GM10248 (cell line): ENCODE data around the gene PSME3IP1.

Experiments used
- CTCF ChIA-PET: fragments of 300-600 bp; sonication (Branson Sonifier 250); formaldehyde crosslinking; extraction: SDS; loops from one replicate; lab custom pipeline; 2021; ENCODE audit warnings: antibody characterized with exemption; lab: Yijun Ruan, JAX
- POLR2A ChIA-PET: fragments of 350-650 bp; sonication (Branson Sonifier 250); formaldehyde crosslinking; extraction: SDS; loops from one replicate; lab custom pipeline; 2020; ENCODE audit warnings: antibody characterized with exemption; lab: Yijun Ruan, JAX
- DNase-seq: peaks from one replicate; pipeline ENCODE4 v3.0.0; 2012; ENCODE audit errors: extremely low spot score
- TF ChIP-seq, protein P1 (sequence below): IDR thresholded peaks from 2 replicates; pipeline ENCODE4 v1.5.1; 2012; ENCODE audit warnings: mild to moderate bottlenecking, low read depth; ENCODE audit errors: extremely low read depth, missing control alignments, control extremely low read depth

PSME3IP1 gene

GRCh38 chr16:57216968-57217367 lies 31.1 kb upstream of the PSME3IP1 start:
- TF ChIP-seq, protein P1, sequence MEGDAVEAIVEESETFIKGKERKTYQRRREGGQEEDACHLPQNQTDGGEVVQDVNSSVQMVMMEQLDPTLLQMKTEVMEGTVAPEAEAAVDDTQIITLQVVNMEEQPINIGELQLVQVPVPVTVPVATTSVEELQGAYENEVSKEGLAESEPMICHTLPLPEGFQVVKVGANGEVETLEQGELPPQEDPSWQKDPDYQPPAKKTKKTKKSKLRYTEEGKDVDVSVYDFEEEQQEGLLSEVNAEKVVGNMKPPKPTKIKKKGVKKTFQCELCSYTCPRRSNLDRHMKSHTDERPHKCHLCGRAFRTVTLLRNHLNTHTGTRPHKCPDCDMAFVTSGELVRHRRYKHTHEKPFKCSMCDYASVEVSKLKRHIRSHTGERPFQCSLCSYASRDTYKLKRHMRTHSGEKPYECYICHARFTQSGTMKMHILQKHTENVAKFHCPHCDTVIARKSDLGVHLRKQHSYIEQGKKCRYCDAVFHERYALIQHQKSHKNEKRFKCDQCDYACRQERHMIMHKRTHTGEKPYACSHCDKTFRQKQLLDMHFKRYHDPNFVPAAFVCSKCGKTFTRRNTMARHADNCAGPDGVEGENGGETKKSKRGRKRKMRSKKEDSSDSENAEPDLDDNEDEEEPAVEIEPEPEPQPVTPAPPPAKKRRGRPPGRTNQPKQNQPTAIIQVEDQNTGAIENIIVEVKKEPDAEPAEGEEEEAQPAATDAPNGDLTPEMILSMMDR: no peak
- ChIA-PET CTCF (interaction anchor here (1.3 to 3.3 kb wide), 2 partner anchors 12 to 20 kb away, joined by 3 to 15 read pairs; no protein-coding TSS in a partner anchor), POLR2A (no interaction called here)
- DNase-seq: no peak

- TF ChIP-seq, protein P1: no peak
- POLR2A ChIA-PET: no interaction called here
- CTCF ChIA-PET: interaction anchor here (0.7 to 3.3 kb wide), 4 partner anchors 8 to 27 kb away, joined by 3 to 15 read pairs (median 4); no protein-coding TSS in a partner anchor
- no peak for DNase-seq
Observed at GRCh38 chr16:57213462-57213861, 27.6 kb upstream of the PSME3IP1 start.

DNA sequence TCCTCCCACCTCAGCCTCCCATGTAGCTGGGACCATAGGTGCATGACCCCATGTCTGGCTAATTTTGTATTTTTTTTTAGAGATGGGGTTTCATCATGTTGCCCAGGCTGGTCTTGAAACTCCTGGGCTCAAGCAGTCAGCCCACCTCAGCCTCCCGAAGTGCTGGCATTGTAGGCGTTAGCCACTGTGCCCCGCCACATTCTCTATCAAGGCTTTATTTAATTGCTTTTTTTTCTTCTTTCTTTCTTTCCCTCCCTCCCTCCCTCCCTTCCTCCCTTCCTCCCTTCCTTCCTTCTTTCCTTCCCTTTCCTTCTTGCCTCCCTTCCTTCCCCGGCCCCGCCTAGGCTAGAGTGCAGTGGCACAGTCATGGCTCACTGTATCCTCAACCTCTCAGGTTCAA lies 23.9 kb upstream of the PSME3IP1 start:
- no peak for DNase-seq
- POLR2A ChIA-PET: no interaction called here
- CTCF ChIA-PET: no interaction called here
- TF ChIP-seq, protein P1: no peak

DNA sequence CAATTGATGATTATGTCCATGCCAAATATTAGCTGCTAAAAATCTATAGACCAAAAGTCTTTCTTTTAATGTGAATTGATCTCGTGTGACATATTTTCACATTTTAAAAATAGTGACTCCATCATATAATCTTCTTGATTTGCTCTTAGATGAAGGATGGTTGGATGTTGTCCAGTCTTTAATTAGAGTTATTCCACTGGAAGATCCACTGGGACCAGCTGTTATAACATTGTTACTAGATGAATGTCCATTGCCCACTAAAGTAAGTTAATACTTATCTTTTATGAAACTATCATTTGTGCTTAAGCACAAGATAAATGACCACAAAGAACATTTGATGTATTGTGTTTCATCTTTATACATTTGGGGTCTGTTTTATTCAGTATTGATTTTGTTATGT lies 23.1 kb upstream of the PSME3IP1 start:
- CTCF ChIA-PET: interaction anchor here (1.0 kb wide), 1 partner anchor 27 kb away, joined by 3 read pairs; no protein-coding TSS in a partner anchor
- DNase-seq: no peak
- TF ChIP-seq, protein P1: no peak
- POLR2A ChIA-PET: no interaction called here

- POLR2A ChIA-PET: no interaction called here
- DNase-seq: no peak
- CTCF ChIA-PET: interaction anchor here (1.0 to 2.4 kb wide), 4 partner anchors 10 to 33 kb away, joined by 3 to 15 read pairs (median 6); no protein-coding TSS in a partner anchor
- TF ChIP-seq, protein P1: no peak
Observed at GRCh38 chr16:57204675-57205074, 18.8 kb upstream of the PSME3IP1 start.

- ChIA-PET POLR2A (no interaction called here), CTCF (no interaction called here)
- TF ChIP-seq, protein P1: no peak
- DNase-seq: no peak
Observed at GRCh38 chr16:57203451-57203850, 17.6 kb upstream of the PSME3IP1 start.
